DMS153 (cell line): ENCODE results near the gene USP1.

Experiments used
- DNase-seq: peaks from one replicate; lab custom pipeline; 2025; lab: John Stamatoyannopoulos, UW

USP1 gene

DNA sequence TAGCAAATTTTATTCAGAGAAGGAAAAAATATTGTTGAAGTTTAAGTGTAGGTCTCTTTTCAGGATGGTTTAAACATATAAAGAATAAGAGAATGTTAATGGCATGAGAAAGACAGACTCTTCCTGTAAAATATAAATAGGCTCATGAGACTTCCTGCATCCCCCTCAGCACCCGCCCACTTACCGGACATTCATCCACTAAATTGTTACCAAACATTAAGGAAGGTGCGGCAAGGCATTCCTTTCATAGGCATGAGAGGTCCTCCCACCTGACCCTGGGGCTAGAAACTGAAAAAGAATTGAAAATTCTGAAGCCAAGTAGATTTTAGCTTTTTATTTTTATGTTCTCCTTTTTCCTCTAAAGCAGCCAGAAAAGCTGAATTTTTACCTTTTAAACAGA, 10.6 kb upstream of the USP1 start:
- DNase-seq: no peak

DNA sequence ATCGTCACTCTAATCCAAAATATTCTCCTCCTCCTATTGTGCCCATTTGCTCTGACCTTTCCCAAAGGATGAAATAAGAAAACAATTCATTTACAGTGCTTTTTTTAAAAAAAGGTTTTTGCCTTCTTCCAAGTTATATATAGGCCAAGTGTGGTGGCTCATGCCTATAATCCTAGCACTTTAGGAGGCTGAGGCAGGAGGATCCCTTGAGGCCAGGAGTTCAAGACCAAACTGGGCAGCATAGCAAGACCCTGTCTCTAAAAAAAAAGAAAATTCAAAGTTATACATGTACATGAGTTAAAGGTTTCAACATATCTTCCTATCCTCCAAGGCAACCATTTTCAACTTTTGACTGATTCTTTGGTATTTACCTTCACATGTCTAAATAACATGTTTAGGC, 10.1 kb upstream of the USP1 start:
- DNase-seq: no peak

GRCh38 chr1:62428351-62428750, 8.5 kb upstream of the USP1 start:
- DNase-seq: no peak

DNA sequence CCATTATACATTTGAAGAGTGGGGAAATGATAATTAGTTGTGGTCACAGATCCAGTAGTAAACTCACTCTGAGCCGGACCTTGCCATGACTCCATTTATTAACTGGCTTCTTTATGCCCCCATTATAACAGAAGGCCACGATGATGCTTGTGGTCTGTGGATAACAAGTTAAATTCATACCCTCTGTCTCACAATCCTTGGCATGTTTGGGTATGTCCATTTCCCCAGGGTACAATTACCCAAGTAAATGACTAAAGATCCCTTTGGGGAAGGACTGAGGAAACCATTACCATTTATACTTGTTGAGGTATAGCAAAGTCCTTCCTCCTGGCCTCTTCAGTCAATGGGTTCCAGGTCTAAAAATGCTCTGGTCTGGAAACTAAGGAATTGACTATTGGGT, 7.3 kb upstream of the USP1 start:
- DNase-seq: no peak

GRCh38 chr1:62433861-62434617, 2.8 kb upstream of the USP1 start:
- DNase-seq: no peak

DNA sequence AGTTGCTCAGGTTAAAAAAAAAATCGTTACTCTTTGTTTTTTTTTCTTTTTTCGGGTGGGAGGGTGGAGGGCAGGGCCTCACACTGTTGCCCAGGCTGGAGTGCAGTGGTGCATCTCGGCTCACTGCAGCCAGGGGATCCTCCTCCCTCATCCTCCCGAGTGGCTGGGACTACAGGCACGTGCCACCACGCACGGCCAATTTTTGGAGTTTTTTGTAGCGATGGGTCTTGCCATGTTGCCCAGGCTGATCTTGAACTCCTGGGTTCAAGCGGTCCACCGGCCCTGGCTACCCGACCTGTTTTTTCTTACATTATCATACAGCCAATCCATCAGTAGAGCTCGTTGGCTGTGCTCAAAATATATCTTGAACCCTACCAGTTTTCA, 2.2 kb upstream of the USP1 start:
- DNase-seq: no peak

DNA sequence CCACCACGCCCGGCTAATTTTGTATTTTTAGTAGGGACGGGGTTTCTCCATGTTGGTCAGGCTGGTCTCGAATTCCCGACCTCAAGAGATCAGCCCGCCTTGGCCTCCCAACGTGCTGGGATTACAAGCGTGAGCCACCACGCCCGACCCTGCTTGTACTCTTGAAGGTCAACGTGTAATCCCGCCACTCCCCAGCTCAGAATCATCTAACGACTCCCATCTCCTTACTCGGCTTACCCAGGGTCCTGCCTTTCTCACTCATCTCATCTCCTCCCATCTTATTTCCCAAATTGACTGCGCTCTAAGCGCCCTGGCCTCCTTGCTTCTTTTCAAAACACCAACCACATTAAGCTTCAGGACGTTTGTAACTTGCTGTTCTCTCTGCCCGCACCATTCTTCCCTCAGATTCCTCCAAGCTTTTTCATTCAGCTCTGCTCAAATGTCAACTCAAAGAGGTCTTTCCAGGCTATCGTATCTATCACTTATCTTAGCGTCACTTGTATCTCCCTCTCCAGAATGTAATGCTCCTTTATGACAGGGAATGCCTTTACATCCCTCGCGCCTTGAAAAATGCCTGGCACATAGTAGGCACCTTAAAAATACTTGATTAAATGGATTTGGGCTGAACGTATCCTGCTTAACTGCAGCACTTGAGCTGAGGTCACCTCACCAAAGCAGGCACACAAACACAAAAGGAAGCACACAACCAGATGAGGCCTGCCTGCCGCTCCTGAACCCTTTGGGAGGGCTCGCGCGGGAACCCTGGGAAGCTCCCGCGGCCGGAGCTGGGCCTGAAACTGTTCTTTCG, 1.4 kb upstream of the USP1 start:
- DNase-seq: peak; percentile 49

GRCh38 chr1:62436039-62436465, 797 bp upstream of the USP1 start:
- no peak for DNase-seq

- DNase-seq: no peak
Measured at GRCh38 chr1:62437273-62437940, 558 bp downstream of the USP1 start.

DNA sequence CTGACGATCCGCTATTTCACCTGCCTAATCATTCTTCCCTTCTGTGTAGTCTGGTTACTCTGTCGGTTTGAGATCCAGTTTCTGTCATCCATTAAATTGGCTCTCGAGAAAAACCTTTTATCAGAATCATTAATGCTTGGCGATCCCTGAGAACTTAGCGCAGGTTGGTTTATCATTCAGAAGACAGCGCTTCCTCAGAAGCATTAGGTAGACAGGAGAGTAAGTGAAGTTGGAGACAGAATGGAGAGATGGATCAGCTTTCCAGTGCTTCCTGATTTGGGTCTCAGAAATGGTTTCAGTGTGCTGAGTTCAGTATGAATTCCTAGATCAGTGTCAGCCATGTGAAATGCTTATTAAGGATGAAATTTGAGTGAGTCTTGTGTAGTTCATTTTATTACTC, 1.3 kb downstream of the USP1 start:
- DNase-seq: no peak

DNA sequence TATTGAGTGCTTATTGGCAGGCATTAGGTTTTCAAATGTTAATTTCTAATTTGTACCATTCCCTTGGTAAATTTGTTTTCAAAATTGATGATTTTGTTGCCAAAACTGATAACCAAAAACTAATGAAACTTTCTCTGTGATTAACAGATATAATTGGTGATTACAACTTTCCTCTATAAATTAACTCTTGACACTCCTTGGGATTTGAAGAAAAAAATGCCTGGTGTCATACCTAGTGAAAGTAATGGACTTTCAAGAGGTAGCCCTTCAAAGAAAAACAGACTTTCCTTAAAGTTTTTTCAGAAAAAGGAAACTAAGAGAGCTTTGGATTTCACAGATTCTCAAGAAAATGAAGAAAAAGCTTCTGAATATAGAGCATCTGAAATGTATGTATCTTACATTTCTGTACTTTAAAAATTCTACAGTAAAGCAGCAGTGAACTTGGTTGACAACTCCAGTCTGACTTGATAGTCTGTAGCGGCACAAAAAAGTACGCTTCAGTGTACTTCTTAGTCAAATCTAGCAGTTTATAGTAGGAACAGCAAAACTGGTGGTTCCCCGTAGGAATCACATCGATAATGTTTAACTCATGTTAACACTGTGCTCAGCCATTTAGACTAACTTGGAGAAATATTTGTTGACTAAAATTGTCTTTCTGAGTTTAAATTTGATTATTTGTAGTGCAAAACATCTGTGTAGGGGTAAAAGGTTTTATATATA, 3.0 kb downstream of the USP1 start:
- DNase-seq: no peak

GRCh38 chr1:62444701-62445100, 7.9 kb downstream of the USP1 start:
- DNase-seq: no peak

DNA sequence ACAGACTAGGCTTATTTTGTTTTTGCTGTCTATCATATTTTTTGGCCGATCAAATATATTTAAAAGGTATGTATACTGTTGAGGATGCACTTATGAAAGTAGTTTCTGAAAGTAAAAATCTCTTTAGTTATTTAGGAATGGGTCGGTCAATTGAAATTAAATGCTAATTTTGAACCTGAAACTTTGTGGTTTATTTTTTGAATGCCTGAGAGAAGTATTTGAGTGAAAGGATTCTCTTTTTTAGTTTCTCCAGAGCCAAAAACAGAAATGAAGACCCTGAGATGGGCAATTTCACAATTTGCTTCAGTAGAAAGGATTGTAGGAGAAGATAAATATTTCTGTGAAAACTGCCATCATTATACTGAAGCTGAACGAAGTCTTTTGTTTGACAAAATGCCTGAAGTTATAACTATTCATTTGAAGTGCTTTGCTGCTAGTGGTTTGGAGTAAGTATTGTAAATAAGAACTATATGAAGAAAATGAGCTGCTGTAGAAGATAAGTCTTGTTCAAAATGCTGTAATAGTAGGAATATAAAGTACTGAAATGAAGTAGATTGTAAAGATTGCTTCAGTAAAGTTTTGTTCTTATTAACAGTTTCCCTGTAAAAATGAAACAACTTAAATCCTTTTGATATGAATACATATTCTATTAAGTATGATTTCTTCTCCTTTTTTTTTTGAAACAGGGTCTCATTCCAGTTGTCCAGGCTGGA, 11.5 kb downstream of the USP1 start:
- DNase-seq: no peak

DNA sequence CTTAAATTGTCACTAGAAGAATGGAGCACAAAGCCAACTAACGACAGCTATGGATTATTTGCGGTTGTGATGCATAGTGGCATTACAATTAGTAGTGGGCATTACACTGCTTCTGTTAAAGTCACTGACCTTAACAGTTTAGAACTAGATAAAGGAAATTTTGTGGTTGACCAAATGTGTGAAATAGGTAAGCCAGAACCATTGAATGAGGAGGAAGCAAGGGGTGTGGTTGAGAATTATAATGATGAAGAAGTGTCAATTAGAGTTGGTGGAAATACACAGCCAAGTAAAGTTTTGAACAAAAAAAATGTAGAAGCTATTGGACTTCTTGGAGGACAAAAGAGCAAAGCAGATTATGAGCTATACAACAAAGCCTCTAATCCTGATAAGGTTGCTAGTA, 13.5 kb downstream of the USP1 start:
- DNase-seq: no peak

DNA sequence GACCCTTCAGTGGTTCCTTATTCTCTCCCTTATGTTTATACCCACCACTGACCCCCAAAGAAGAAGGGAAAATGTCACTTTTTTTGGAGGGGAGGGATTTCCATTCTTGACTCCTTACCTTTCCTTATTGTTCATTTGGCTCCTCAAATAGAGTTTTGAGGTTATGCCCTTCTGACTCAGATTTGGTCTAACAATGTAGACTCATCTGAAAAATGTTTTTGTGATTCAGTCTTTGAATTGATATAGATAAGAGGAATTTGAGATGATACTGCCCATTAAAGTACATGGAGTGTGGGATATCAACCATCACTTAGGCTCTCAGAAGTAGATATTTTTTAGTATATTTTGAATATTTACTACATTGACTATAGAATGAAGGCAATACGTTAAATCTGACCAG, 16.1 kb downstream of the USP1 start:
- no peak for DNase-seq

GRCh38 chr1:62457955-62458354, 21.1 kb downstream of the USP1 start:
- DNase-seq: no peak

DNA sequence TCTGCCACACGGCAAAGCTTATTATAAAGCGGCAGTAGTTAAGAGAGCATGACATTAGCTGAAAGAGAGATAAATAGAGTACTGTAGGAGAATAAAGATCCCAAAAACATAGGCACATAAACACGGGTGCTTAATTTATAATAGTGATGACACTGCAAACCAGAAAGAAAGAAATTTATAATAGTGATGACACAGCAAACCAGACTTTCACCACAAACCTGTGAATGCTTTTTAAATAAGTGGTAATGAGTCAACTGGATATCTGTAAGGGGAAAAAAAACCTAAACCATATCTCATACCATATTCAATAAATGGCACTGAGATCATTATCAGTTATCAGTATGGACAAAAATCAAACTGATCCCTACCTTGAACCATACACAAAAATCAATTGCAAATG, 25.5 kb downstream of the USP1 start:
- no peak for DNase-seq

- no peak for DNase-seq
Measured at GRCh38 chr1:62467092-62467491, 30.2 kb downstream of the USP1 start.

DNA sequence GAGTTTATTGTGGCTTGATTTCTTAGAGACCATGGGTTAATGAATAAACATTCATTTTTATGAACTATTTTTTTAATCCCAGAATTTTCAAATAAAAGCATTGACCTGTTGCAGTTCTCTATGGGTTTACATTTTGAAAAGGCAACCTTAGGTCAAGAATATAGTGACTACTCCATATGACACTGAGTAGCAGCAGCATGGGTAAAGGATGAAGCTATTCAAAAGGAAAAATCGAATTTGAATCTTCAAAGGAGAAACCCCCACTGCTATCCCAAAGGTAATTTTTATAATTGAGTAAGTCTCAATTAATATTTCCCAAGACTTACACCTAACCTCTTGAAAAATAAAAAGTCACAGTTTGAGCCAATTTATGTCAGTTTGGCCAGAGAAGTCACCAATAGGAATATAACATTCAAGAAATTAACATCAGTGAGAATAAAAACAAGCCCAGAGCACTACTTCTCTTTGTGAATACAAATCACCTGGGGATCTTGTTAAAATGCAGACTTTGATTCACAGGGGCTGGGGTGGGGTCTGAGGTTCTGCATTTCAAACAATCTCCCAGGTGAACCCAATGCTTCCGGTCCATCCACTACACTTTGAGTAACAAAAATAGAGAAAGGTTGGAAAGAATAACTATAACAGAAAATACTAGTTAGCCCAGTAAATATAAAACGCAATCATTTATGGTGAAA, 39.8 kb downstream of the USP1 start:
- no peak for DNase-seq

DNA sequence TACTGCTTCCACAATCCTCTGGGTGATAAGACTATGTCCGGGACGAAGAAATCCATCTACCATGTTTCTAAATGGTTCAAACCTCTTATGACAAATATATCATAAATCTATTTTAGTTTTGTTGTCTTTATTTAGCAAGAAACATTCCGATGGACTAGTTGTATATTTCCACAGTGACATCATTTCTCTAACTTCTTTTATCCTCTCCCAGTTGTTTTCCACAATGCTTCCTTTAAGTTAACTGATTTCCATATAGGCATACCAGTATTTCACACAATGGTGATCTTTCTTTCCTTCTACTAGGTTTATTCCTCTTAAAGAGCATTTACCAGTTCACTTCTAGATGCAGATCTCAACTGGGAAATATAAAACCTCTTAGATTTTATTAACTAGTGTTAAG, 44.8 kb downstream of the USP1 start:
- DNase-seq: no peak

DNA sequence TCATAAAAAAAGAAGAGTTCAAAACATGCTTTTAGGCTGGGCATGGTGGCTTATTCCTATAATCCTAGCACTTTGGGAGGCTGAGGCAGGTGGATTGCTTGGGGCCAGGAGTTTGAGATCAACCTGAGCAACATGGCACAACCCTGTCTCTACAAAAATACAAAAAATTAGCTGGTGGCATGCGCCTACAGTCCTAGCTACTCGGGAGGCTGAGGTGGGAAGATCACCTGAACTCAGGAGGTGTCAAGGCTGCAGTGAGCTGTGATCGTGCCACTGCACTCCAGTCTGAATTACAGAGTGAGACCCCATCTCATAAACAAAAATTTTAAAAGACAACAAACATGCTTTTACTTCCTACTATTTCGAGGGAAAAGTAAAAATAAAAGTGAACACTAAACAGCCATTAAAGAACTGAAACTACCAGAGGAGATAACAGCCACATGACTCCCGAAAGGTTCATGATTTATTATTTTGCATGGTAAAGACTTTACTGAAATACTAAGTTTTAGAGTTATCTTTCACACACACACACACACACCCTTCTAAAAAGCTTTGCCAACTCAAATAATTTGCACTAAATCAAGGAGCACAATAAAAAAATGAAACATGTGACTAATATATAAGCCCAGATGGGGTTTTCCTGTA, 48.1 kb downstream of the USP1 start:
- DNase-seq: no peak
